ENCODE results near the gene PGA4. TPM values are rescaled to one million over a fixed set of nuclear protein-coding genes. Genes with fewer than 3 reads are reported as not detected.
"Not testable (repeated sequence)": the region's sequence is repeated elsewhere in the genome, so short reads cannot be mapped to it uniquely, and the experiment has no call there.

PGA4 gene
- total RNA-seq, 1 donor from 2014 or later = not detected

- Histone ChIP-seq H3K36me3 (ENCODE audit: control insufficient read depth, insufficient read depth, low read length) (no peaks in the 10 kb centered on the region), H3K4me3 (ENCODE audit: low read depth, low read length) (no peak overlapping the region), H3K27me3 (ENCODE audit: control insufficient read depth, insufficient read depth, low read length) (peaks cover 5% of the 10 kb centered on the region)
- DNase-seq (ENCODE audit: low read depth) = no peak
- no peak for TF ChIP-seq CTCF (IDR thresholded peaks at IDR 0.05; ENCODE audit: insufficient read depth, low read length, poor library complexity, severe bottlenecking)
Measured at GRCh38 chr11:61198948-61199523, 23.1 kb upstream of the PGA4 start.

- Histone ChIP-seq H3K27me3 (ENCODE audit: control insufficient read depth, insufficient read depth, low read length) (peaks cover 11% of the 10 kb centered on the region), H3K36me3 (ENCODE audit: control insufficient read depth, insufficient read depth, low read length) (no peaks in the 10 kb centered on the region), H3K4me3 (ENCODE audit: low read depth, low read length) (no peak overlapping the region)
- DNase-seq (ENCODE audit: low read depth) = no peak
- no peak for TF ChIP-seq CTCF (IDR thresholded peaks at IDR 0.05; ENCODE audit: insufficient read depth, low read length, poor library complexity, severe bottlenecking)
Measured at GRCh38 chr11:61201476-61201875, 20.7 kb upstream of the PGA4 start.

- peaks cover 11% of the 10 kb centered on the region for H3K27me3 ChIP-seq (ENCODE audit: control insufficient read depth, insufficient read depth, low read length)
- not testable (repeated sequence) for H3K36me3 ChIP-seq (ENCODE audit: control insufficient read depth, insufficient read depth, low read length); DNase-seq (ENCODE audit: low read depth)
Measured at GRCh38 chr11:61202950-61203746, 19.0 kb upstream of the PGA4 start, which contains the start of gene PGA3. Gene PGA3, plus strand, starts transcription at chr11:61203515. Its CDS starts 50 bp downstream, at chr11:61203565.

GRCh38 chr11:61203873-61204272 lies 18.3 kb upstream of the PGA4 start:
- peaks cover 11% of the 10 kb centered on the region for H3K27me3 ChIP-seq (ENCODE audit: control insufficient read depth, insufficient read depth, low read length)
- not testable (repeated sequence) for DNase-seq (ENCODE audit: low read depth); H3K4me3 ChIP-seq (ENCODE audit: low read depth, low read length); H3K36me3 ChIP-seq (ENCODE audit: control insufficient read depth, insufficient read depth, low read length)

More at GRCh38 chr11:61202950-61203746, 19.0 kb upstream of the PGA4 start, which contains the start of gene PGA3:
- not testable (repeated sequence) for H3K4me3 ChIP-seq (ENCODE audit: low read depth, low read length)

GRCh38 chr11:61204502-61205059 lies 17.6 kb upstream of the PGA4 start:
- not testable (repeated sequence) for DNase-seq (ENCODE audit: low read depth); H3K36me3 ChIP-seq (ENCODE audit: control insufficient read depth, insufficient read depth, low read length); H3K4me3 ChIP-seq (ENCODE audit: low read depth, low read length)
- H3K27me3 ChIP-seq (ENCODE audit: control insufficient read depth, insufficient read depth, low read length) = peaks cover 11% of the 10 kb centered on the region

GRCh38 chr11:61207636-61208310 lies 14.4 kb upstream of the PGA4 start:
- peaks cover 11% of the 10 kb centered on the region for H3K27me3 ChIP-seq (ENCODE audit: control insufficient read depth, insufficient read depth, low read length)
- not testable (repeated sequence) for H3K4me3 ChIP-seq (ENCODE audit: low read depth, low read length); H3K36me3 ChIP-seq (ENCODE audit: control insufficient read depth, insufficient read depth, low read length); DNase-seq (ENCODE audit: low read depth)

GRCh38 chr11:61210629-61211028 lies 11.5 kb upstream of the PGA4 start:
- H3K36me3 ChIP-seq (ENCODE audit: control insufficient read depth, insufficient read depth, low read length); DNase-seq (ENCODE audit: low read depth); H3K27me3 ChIP-seq (ENCODE audit: control insufficient read depth, insufficient read depth, low read length); H3K4me3 ChIP-seq (ENCODE audit: low read depth, low read length): not testable (repeated sequence)

GRCh38 chr11:61211327-61211952 lies 10.7 kb upstream of the PGA4 start:
- not testable (repeated sequence) for H3K27me3 ChIP-seq (ENCODE audit: control insufficient read depth, insufficient read depth, low read length); H3K4me3 ChIP-seq (ENCODE audit: low read depth, low read length); H3K36me3 ChIP-seq (ENCODE audit: control insufficient read depth, insufficient read depth, low read length); DNase-seq (ENCODE audit: low read depth)

- not testable (repeated sequence) for H3K27me3 ChIP-seq (ENCODE audit: control insufficient read depth, insufficient read depth, low read length); H3K4me3 ChIP-seq (ENCODE audit: low read depth, low read length); H3K36me3 ChIP-seq (ENCODE audit: control insufficient read depth, insufficient read depth, low read length); DNase-seq (ENCODE audit: low read depth)
Measured at GRCh38 chr11:61212202-61212601, 9.9 kb upstream of the PGA4 start.

GRCh38 chr11:61213711-61214324 lies 8.3 kb upstream of the PGA4 start:
- not testable (repeated sequence) for H3K4me3 ChIP-seq (ENCODE audit: low read depth, low read length); H3K36me3 ChIP-seq (ENCODE audit: control insufficient read depth, insufficient read depth, low read length); DNase-seq (ENCODE audit: low read depth); H3K27me3 ChIP-seq (ENCODE audit: control insufficient read depth, insufficient read depth, low read length)

- not testable (repeated sequence) for DNase-seq (ENCODE audit: low read depth); H3K4me3 ChIP-seq (ENCODE audit: low read depth, low read length); H3K27me3 ChIP-seq (ENCODE audit: control insufficient read depth, insufficient read depth, low read length); H3K36me3 ChIP-seq (ENCODE audit: control insufficient read depth, insufficient read depth, low read length)
Measured at GRCh38 chr11:61218306-61218705, 3.8 kb upstream of the PGA4 start.
